Measurements from ENCODE around the gene BLTP3B.

- TF ChIP-seq CTCF (IDR thresholded peaks at IDR 0.05) (peak; percentile 77), ZFX (IDR thresholded peaks at IDR 0.05; ENCODE audit: borderline replicate concordance) (no peak)
Observed at GRCh38 chr12:100138048-100138802, 4.4 kb downstream of the BLTP3B start.

All from 22Rv1 (cell line).